ENCODE data around the gene FMO1. TPM values are rescaled to one million over a fixed set of nuclear protein-coding genes. Genes with fewer than 3 reads are reported as not detected.
A peak's percentile ranks its signal among the peaks of the same experiment; 100 is the strongest.

FMO1 gene
- total and polyA plus RNA-seq, 10 of the 15 experiments (the other 5 are each of a cell fraction or from before 2014, with no cell fraction given), result not detected

DNA sequence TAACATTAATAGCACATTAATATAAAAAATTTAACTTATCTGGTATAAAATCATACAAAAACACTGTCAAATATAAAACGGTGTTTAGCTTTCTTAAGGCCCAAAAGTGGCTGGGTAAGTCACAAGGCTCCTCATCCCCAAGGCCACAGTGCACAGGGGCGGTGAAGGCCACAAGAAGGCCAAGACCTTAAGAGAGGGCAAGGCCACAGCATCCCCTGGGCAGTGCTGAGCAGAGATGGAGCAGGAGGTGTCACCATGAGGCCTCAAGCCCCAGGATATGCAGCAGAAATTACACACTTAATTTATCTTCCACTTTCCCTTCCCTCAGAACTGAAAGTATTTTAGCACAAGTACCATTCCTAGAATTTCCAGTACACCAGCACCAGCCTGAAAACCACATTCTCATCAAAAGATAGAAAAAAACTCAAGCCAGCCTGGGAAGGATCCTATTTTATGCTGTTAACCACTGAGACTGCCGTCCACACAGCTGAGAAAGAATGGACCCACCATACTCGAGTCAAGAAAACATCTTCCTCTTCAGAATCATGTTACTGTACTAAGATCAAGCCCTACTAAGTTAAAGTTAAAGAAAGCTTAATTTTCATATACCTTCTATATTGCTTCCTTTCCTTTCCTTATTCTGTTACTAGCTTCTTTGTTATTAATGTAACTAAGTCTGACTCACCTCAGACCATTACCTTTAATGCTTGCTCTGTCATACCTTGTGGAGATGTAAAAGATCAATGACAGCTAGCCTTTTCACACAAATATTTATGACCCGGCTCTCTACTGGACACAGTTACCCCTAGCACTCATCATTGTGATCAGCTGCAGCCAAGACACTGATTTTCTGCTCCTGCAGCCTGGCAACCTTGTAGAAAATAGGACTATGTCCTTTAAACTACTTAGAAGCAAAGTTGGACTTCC lies 26.4 kb upstream of the FMO1 start:
- in situ Hi-C loops (cut with MboI), result no loop called here
- FAIRE-seq, result no peak
- no peak overlapping the region for H2AFZ ChIP-seq (ENCODE audit: control insufficient read depth, low read depth, low read length)

More for the DNA sequence above, 26.4 kb upstream of the FMO1 start:
- intact Hi-C loops (cut with micrococcal nuclease; ENCODE audit: unreplicated experiment), result no loop called here
- SMC1A ChIA-PET (ENCODE audit: uncharacterized antibody, unreplicated experiment), result interaction anchor here (1.3 to 1.4 kb wide), 3 partner anchors 11 to 181 kb away, joined by 3 to 5 read pairs (median 4); partner anchors contain the start of gene FMO4
- Histone ChIP-seq H3K27me3 (replicated peaks in 1 of 2; ENCODE audit: control insufficient read depth in 2 of 2, insufficient read depth in 2 of 2, low read length in 1 of 2) (no peaks in the 10 kb centered on the region), H3K4me1 (ENCODE audit: control insufficient read depth, insufficient read depth, low read length) (no peaks in the 10 kb centered on the region), H3K9ac (ENCODE audit: control insufficient read depth, insufficient read depth, low read length) (no peak overlapping the region), H3K27ac (ENCODE audit: control insufficient read depth, insufficient read depth) (no peak overlapping the region), H3K4me2 (ENCODE audit: control insufficient read depth, insufficient read depth) (no peak overlapping the region), H4K20me1 (ENCODE audit: control insufficient read depth, insufficient read depth) (no peaks in the 10 kb centered on the region), H3K4me3 (no peak overlapping the region), H3K9me3 (replicated peaks; ENCODE audit: control insufficient read depth, insufficient read depth, low read length) (no peaks in the 10 kb centered on the region), H3K36me3 (ENCODE audit: control insufficient read depth in 2 of 2, insufficient read depth in 2 of 2, low read length in 1 of 2) (no peaks in the 10 kb centered on the region), H3K79me2 (ENCODE audit: control insufficient read depth, insufficient read depth, low read length) (no peaks in the 10 kb centered on the region)
- CTCF ChIA-PET, result interaction anchor here (1.3 to 1.5 kb wide), 2 partner anchors 8 to 92 kb away, joined by 3 to 4 read pairs; partner anchors contain the start of gene FMO4
- TF ChIP-seq RUNX3 (IDR thresholded peaks at IDR 0.05; ENCODE audit: low read length) (no peak), ZSCAN29 (IDR thresholded peaks at IDR 0.05) (no peak), CBFB (IDR thresholded peaks at IDR 0.05; ENCODE audit: low read depth) (no peak), SRF (IDR thresholded peaks at IDR 0.05; ENCODE audit: low read depth in 2 of 2, low read length in 2 of 2) (no peak), CREM (IDR thresholded peaks at IDR 0.05; ENCODE audit: low read depth) (no peak), BMI1 (IDR thresholded peaks at IDR 0.05; ENCODE audit: borderline replicate concordance) (no peak)
- TF ChIP-seq, protein P1, sequence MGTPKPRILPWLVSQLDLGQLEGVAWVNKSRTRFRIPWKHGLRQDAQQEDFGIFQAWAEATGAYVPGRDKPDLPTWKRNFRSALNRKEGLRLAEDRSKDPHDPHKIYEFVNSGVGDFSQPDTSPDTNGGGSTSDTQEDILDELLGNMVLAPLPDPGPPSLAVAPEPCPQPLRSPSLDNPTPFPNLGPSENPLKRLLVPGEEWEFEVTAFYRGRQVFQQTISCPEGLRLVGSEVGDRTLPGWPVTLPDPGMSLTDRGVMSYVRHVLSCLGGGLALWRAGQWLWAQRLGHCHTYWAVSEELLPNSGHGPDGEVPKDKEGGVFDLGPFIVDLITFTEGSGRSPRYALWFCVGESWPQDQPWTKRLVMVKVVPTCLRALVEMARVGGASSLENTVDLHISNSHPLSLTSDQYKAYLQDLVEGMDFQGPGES (IDR thresholded peaks at IDR 0.05), result no peak
- 23% methylated on average over 5 of the region's 5 CpGs for WGBS (ENCODE audit: insufficient coverage, insufficient replicate concordance, low lambda C conversion rate, missing lambda C conversion rate)
- DNase-seq (ENCODE audit: low read depth, low spot score) (no peak), ATAC-seq (0 out of 3 replicates have a peak, but pooled peaks have one; percentile 32)
- no TSS peak for BruUV-seq (replicated peaks)
- RAD21 ChIA-PET (ENCODE audit: unreplicated experiment), result no interaction called here
- POLR2A ChIA-PET, result no interaction called here
